NOMO-1 treated with DMSO at 0.1 percent for 48 hours (cell line): Measurements from ENCODE around the gene EPHB2.
A peak's percentile ranks its signal among the peaks of the same experiment; 100 is the strongest.

Experiments used
- DNase-seq: peaks from one replicate; lab custom pipeline; 2025; ENCODE audit not compliant: unreplicated experiment; lab: John Stamatoyannopoulos, UW

EPHB2 gene

GRCh38 chr1:22721122-22721873, 10.7 kb downstream of the EPHB2 start:
- no peak for DNase-seq

GRCh38 chr1:22722901-22723550, 12.4 kb downstream of the EPHB2 start:
- no peak for DNase-seq

GRCh38 chr1:22727873-22728272, 17.2 kb downstream of the EPHB2 start:
- DNase-seq: no peak

GRCh38 chr1:22728751-22729399, 18.2 kb downstream of the EPHB2 start:
- no peak for DNase-seq

GRCh38 chr1:22729400-22729773, 18.7 kb downstream of the EPHB2 start:
- DNase-seq: no peak

- DNase-seq: no peak
Observed at GRCh38 chr1:22729912-22730311, 19.3 kb downstream of the EPHB2 start.

- no peak for DNase-seq
Observed at GRCh38 chr1:22731924-22732720, 21.5 kb downstream of the EPHB2 start.

- no peak for DNase-seq
Observed at GRCh38 chr1:22733643-22734042, 23.0 kb downstream of the EPHB2 start.

- DNase-seq: no peak
Observed at GRCh38 chr1:22736501-22737080, 26.0 kb downstream of the EPHB2 start.

GRCh38 chr1:22737374-22738068, 26.9 kb downstream of the EPHB2 start:
- no peak for DNase-seq

- peak; percentile 34 for DNase-seq
Observed at GRCh38 chr1:22738069-22738435, 27.4 kb downstream of the EPHB2 start.

GRCh38 chr1:22738522-22738921, 27.9 kb downstream of the EPHB2 start:
- no peak for DNase-seq

- no peak for DNase-seq
Observed at GRCh38 chr1:22739648-22740385, 29.2 kb downstream of the EPHB2 start.

- DNase-seq: no peak
Observed at GRCh38 chr1:22741118-22741517, 30.5 kb downstream of the EPHB2 start.

GRCh38 chr1:22745669-22746585, 35.3 kb downstream of the EPHB2 start:
- DNase-seq: peak; percentile 82

- no peak for DNase-seq
Observed at GRCh38 chr1:22747021-22747734, 36.5 kb downstream of the EPHB2 start.

- DNase-seq: no peak
Observed at GRCh38 chr1:22747735-22748073, 37.1 kb downstream of the EPHB2 start.

GRCh38 chr1:22749503-22749902, 38.9 kb downstream of the EPHB2 start:
- no peak for DNase-seq
